ENCODE results near the gene VASP.

VASP gene

GRCh38 chr19:45473682-45474605 is 33.3 kb upstream of the VASP start:
- DNase-seq (ENCODE audit: low read depth) = no peak
- TF ChIP-seq CTCF (IDR thresholded peaks at IDR 0.05; ENCODE audit: control insufficient read depth, extremely low read depth, insufficient read depth) = no peak
- H3K4me3 ChIP-seq (ENCODE audit: low read depth, low read length) = no peak overlapping the region

GRCh38 chr19:45474606-45475521 is 32.4 kb upstream of the VASP start:
- TF ChIP-seq CTCF (IDR thresholded peaks at IDR 0.05; ENCODE audit: control insufficient read depth, extremely low read depth, insufficient read depth) = no peak
- DNase-seq (ENCODE audit: low read depth) = no peak
- no peak overlapping the region for H3K4me3 ChIP-seq (ENCODE audit: low read depth, low read length)

GRCh38 chr19:45475537-45476291 is 31.6 kb upstream of the VASP start:
- TF ChIP-seq CTCF (IDR thresholded peaks at IDR 0.05; ENCODE audit: control insufficient read depth, extremely low read depth, insufficient read depth) = no peak
- H3K4me3 ChIP-seq (ENCODE audit: low read depth, low read length) = no peak overlapping the region
- no peak for DNase-seq (ENCODE audit: low read depth)

- TF ChIP-seq CTCF (IDR thresholded peaks at IDR 0.05; ENCODE audit: control insufficient read depth, extremely low read depth, insufficient read depth) = no peak
- H3K4me3 ChIP-seq (ENCODE audit: low read depth, low read length) = no peak overlapping the region
- DNase-seq (ENCODE audit: low read depth) = no peak
Observed at GRCh38 chr19:45476304-45476703, 31.0 kb upstream of the VASP start.

- TF ChIP-seq CTCF (IDR thresholded peaks at IDR 0.05; ENCODE audit: control insufficient read depth, extremely low read depth, insufficient read depth) = no peak
- H3K4me3 ChIP-seq (ENCODE audit: low read depth, low read length) = no peak overlapping the region
- no peak for DNase-seq (ENCODE audit: low read depth)
Observed at GRCh38 chr19:45477186-45477585, 30.1 kb upstream of the VASP start.

- peak overlapping the region; percentile 65 for H3K4me3 ChIP-seq (ENCODE audit: low read depth, low read length)
- no peak for DNase-seq (ENCODE audit: low read depth)
- no peak for TF ChIP-seq CTCF (IDR thresholded peaks at IDR 0.05; ENCODE audit: control insufficient read depth, extremely low read depth, insufficient read depth)
Observed at GRCh38 chr19:45477713-45478453, 29.4 kb upstream of the VASP start.

Measured in LNCaP clone FGC (cell line).